ENCODE measurements around the gene INS. TPM values are rescaled to one million over a fixed set of nuclear protein-coding genes. Genes with fewer than 3 reads are reported as not detected.

Gene INS
- total RNA-seq, 1 experiment from 2014 or later: not detected

- Histone ChIP-seq H3K4me1 (ENCODE audit: insufficient read depth, low read length) (no peaks in the 10 kb centered on the region), H2BK120ac (ENCODE audit: low read depth, low read length, poor library complexity, severe bottlenecking) (no peak overlapping the region), H3K23me2 (ENCODE audit: insufficient read length, low read depth, low read length, poor library complexity, severe bottlenecking) (peaks cover 14% of the 10 kb centered on the region), H4K8ac (replicated peaks; ENCODE audit: insufficient read length, low read depth, low read length) (no peak overlapping the region), H3K23ac (ENCODE audit: insufficient read length, low read depth, low read length) (no peak overlapping the region), H2AK5ac (ENCODE audit: insufficient read length, low read length) (no peak overlapping the region), H2AFZ (ENCODE audit: low read length) (no peak overlapping the region), H3K56ac (ENCODE audit: insufficient read length, low read depth, low read length) (no peak overlapping the region), H3K27ac (ENCODE audit: insufficient read length, low read depth, low read length) (no peak overlapping the region), H3K9ac (ENCODE audit: extremely low read depth, insufficient read length, low read length) (no peak overlapping the region), H2BK20ac (ENCODE audit: low read depth, low read length, poor library complexity, severe bottlenecking) (no peak overlapping the region), H3K79me1 (ENCODE audit: insufficient read depth, low read depth, low read length, poor library complexity, severe bottlenecking) (no peaks in the 10 kb centered on the region), H3K27me3 (ENCODE audit: insufficient read depth, low read length) (peaks cover 17% of the 10 kb centered on the region; the same call in 1 of the 2 replicates), H2BK15ac (ENCODE audit: low read depth, low read length) (no peak overlapping the region), H3K79me2 (ENCODE audit: insufficient read depth, low read length) (no peaks in the 10 kb centered on the region), H4K20me1 (ENCODE audit: control insufficient read depth, insufficient read depth, insufficient read length) (no peaks in the 10 kb centered on the region), H2BK12ac (ENCODE audit: insufficient read length, low read depth, low read length) (no peak overlapping the region), H3K4me2 (ENCODE audit: insufficient read depth, insufficient read length, low read length) (no peak overlapping the region), H3K14ac (ENCODE audit: insufficient read depth, low read length) (no peak overlapping the region), H3K9me3 (ENCODE audit: control insufficient read depth, low read depth, low read length) (no peaks in the 10 kb centered on the region), H4K5ac (ENCODE audit: insufficient read length, low read depth, low read length) (no peak overlapping the region), H3K4ac (ENCODE audit: low read depth, low read length) (no peak overlapping the region), H2BK5ac (ENCODE audit: insufficient read length, low read length) (no peak overlapping the region), H4K91ac (ENCODE audit: insufficient read length, low read depth, low read length) (no peak overlapping the region), H3K18ac (ENCODE audit: insufficient read length, low read depth, low read length) (no peak overlapping the region), H3T11ph (ENCODE audit: low read length) (no peak overlapping the region)
- Mint-ChIP-seq H3K27ac (no peak overlapping the region), H3K4me1 (peaks cover 9 to 37% of the 10 kb centered on the region in 2 experiments), H3K27me3 (ENCODE audit: low read depth) (peaks cover 82% of the 10 kb centered on the region), H3K36me3 (ENCODE audit: insufficient read depth in 1 of 3, low read depth in 3 of 3) (peaks cover 0 to 3% (median 3%) of the 10 kb centered on the region in 3 experiments; a peak in 1 of 7 replicates), H3K9me3 (peaks cover 4 to 9% of the 10 kb centered on the region in 2 experiments; a peak in 2 of 5 replicates), H3K4me3 (no peak overlapping the region)
- TF ChIP-seq CTCF (conservative IDR thresholded peaks at IDR 0.05): no peak
- no CpG with 5 or more reads among the region's 19 CpGs for WGBS (ENCODE audit: extremely low coverage, insufficient read length, low lambda C conversion rate)
- no peak for DNase-seq
These were observed 26.7 kb downstream of the INS start for GRCh38 chr11:2134022-2135010.

Measured in H9 (cell line).